Measurements from ENCODE around the gene CIB4.

GRCh38 chr2:26648516-26648915 lies 7.3 kb upstream of the CIB4 start:
- TF ChIP-seq CREB1 (IDR thresholded peaks at IDR 0.05; ENCODE audit: low read depth) (no peak), TAF1 (IDR thresholded peaks at IDR 0.05; ENCODE audit: low read depth) (no peak), RAD21 (IDR thresholded peaks at IDR 0.05; ENCODE audit: low read depth) (no peak), MAX (IDR thresholded peaks at IDR 0.05) (no peak), NFIC (IDR thresholded peaks at IDR 0.05) (no peak), CEBPB (IDR thresholded peaks at IDR 0.05) (no peak), ZBTB7A (IDR thresholded peaks at IDR 0.05; ENCODE audit: low read depth) (no peak), REST (IDR thresholded peaks at IDR 0.05; ENCODE audit: low read depth) (no peak), EGR1 (IDR thresholded peaks at IDR 0.05) (no peak)
